SK-N-SH (cell line): ENCODE measurements around the gene MAGI2.

Experiments
- TAF1 ChIP-seq: IDR thresholded peaks from 2 replicates; pipeline ENCODE4 v1.6.1; 2012; ENCODE audit warnings: low read depth, mild to moderate bottlenecking, low read length, moderate library complexity, borderline replicate concordance
- TCF12 ChIP-seq: IDR thresholded peaks from 2 replicates; pipeline ENCODE4 v1.4.0; 2012
- TF ChIP-seq, protein P1 (sequence below): fragments of 200-600 bp; sonication (generic); IDR thresholded peaks from 2 replicates; pipeline ENCODE4 v1.6.1; 2017; ENCODE audit warnings: antibody characterized with exemption, mild to moderate bottlenecking, moderate library complexity

DNA sequence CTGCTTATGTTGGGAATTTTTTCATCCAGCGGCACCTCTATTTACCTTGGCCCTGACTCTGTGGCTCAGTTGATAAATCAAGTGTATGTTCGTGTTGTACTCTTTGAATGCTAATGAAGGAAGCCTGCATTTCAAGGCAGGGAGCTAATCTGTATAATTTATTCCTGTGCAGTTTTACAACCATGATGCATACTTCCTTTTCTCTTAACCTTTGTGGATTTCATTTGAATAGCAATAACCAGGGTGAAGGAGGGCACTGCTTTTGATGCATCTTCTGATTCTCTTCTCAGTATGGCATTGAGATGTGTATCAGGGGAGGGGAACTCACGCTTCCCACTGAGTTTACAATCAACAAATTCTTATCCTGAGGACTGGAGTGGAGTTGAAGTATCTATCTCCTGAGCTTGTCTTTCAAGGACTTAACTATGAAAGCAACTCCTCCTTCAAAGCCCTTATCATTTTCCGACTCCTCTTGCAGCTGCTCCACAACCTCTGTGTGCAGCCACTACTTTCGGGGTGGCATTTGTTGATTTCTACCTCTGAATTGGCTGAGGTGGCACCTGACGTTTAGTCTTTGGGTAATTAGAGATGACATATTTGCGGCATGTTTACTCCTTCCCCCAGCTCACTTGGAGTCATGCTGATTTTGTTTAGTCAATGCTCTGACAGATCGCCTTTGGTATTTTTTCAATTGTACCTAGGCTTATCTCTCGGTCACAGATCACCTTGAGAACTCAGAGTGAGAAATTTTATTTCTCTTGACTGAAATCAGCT is 1379.7 kb downstream of the MAGI2 start:
- TF ChIP-seq, protein P1, sequence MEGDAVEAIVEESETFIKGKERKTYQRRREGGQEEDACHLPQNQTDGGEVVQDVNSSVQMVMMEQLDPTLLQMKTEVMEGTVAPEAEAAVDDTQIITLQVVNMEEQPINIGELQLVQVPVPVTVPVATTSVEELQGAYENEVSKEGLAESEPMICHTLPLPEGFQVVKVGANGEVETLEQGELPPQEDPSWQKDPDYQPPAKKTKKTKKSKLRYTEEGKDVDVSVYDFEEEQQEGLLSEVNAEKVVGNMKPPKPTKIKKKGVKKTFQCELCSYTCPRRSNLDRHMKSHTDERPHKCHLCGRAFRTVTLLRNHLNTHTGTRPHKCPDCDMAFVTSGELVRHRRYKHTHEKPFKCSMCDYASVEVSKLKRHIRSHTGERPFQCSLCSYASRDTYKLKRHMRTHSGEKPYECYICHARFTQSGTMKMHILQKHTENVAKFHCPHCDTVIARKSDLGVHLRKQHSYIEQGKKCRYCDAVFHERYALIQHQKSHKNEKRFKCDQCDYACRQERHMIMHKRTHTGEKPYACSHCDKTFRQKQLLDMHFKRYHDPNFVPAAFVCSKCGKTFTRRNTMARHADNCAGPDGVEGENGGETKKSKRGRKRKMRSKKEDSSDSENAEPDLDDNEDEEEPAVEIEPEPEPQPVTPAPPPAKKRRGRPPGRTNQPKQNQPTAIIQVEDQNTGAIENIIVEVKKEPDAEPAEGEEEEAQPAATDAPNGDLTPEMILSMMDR = no peak
- TF ChIP-seq TCF12 (no peak), TAF1 (no peak)
